NCI-H524 (cell line): ENCODE results near the gene NFATC2.
"Not testable (repeated sequence)": the region's sequence is repeated elsewhere in the genome, so short reads cannot be mapped to it uniquely, and the experiment has no call there.

Source experiments
- DNase-seq, 2 experiments: peaks; one replicate each; lab custom pipeline; 2025; lab: John Stamatoyannopoulos, UW

NFATC2 gene

DNA sequence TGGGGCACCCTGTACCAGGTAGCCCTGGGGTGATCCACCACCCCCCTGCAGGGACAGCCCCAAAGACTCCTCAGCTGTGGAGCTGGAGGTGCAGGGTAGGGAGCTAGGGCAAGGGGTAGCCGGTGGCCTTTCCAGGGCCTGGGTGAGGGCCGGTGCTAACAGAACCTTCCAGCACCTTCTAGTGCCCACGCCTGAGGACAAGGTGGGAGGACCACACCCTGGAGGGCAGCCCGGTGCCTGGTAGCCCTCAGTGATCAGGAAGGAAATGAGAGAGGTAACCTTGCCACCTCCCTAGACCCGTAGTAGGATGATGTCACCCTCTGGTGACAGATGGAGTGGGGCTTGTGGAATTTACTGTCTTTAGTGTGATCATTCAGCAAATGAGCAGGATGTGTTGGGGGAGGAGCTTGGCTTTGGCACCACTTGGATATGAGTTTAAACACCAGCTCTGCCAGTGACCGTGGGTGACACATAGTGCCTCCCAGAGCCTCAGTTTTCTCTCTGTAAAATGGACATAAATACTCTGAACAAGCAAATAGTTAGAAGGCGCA lies 187.7 kb downstream of the NFATC2 start:
- DNase-seq: peak; percentile 38 to 54

GRCh38 chr20:51354191-51354768 lies 188.2 kb downstream of the NFATC2 start:
- no peak for DNase-seq

DNA sequence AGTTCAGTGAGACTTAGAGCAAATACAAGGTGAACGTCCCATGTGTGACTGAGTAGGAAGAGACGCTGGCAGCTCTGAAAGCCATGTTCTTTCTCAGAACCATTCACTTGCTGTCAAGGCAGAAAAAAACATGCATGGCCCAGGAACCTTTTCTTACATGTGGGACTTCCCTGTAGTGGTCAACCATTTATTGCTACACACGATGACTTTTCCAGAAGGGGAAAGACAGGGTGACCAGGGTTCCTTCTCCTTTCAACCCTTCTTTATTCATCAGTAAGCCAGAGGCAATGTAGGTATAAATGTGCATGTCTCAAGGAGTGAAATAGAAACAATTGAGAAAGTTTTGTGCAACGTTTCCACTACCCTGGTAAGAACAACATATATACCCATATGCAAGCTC lies 189.0 kb downstream of the NFATC2 start:
- DNase-seq: no peak

DNA sequence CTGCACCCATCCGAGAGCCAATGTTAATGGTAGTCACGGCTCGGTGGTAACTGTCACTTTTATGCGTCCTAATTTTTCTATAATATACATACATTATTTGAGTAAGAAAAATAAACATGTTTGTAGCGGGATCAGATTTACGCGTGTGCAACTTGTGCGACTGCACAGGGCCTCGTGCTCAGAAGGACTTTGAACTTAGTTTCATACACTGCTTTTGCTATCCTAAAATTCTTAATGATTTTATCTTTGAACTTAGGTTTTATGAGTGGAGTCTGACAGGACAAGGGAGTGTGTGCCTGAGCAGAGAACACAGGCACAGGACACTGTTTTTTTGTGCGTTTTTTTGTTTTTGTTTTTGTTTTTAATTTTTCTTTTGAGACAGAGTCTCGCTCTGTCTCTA lies 189.7 kb downstream of the NFATC2 start:
- no peak for DNase-seq

GRCh38 chr20:51350941-51351631 lies 191.4 kb downstream of the NFATC2 start:
- DNase-seq: no peak

DNA sequence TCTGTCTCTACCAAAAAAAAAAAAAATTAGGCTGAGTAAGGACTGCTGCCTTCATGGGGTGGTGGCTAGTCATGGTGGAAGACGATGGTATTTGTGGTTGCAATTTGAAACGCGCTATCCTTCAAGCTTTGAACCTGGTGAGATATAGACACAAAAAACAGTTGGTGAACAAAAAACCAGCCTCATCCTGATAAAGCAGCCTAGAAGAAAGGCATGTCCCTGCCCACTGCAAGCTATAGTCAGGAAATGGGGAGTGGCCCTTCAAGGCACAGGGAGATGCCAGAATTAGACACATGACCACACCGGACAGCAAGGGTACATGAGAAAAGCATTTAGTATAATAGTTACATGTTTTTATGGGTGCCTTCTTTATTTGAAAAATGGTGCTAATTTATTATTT lies 193.6 kb downstream of the NFATC2 start:
- no peak for DNase-seq

DNA sequence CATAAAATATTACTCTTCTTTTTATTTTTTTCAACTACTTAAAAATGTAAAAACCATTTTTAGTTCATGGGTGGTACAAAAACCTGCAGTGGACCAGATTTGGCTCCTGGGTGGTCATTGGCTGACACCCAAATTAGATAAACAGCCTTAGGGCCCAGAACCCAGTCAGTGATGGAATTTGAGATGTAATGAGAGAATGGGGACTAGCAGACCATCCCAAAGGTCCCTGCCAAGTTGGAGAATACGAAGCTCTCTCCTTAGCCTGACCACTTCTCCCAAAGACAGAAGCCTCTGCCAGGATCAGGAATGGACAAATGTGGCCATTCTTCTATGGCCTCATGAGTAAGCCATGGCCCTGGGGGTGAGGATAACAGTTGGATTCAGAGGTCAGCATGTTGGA lies 194.7 kb downstream of the NFATC2 start:
- no peak for DNase-seq

DNA sequence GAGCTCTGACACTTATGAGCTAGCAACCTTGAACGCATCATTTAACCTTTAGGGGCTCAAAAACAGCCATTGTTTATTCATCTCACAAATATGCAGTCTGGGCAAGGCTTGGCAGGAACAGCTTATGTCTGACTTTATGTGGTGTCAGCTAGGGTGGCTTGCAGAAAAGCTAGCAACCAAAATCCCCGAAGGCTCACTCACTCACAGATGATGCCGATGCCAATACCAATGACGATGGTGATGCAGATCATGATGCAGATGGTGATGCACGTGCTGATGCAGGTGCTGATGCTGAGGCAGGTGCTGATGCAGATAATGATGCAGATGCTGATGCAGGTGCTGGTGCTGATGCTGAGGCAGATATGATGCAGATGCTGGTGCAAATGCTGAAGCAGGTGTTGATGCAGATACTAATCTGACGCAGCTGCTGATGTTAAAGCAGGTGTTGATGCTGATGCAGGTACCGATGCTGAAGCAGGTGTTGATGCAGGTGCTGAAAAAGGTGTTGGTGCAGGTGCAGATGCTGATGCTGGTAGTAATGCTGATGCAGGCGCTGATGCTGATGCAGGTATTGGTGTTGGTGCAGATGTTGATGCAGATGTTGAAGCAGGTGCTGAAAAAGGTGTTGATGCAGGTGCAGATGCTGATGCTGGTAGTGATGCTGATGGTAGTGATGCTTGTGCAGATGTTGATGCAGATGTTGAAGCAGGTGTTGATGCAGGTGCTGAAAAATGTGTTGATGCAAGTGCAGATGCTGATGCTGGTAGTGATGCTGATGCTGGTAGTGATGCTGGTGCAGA lies 195.6 kb downstream of the NFATC2 start:
- DNase-seq: no peak

DNA sequence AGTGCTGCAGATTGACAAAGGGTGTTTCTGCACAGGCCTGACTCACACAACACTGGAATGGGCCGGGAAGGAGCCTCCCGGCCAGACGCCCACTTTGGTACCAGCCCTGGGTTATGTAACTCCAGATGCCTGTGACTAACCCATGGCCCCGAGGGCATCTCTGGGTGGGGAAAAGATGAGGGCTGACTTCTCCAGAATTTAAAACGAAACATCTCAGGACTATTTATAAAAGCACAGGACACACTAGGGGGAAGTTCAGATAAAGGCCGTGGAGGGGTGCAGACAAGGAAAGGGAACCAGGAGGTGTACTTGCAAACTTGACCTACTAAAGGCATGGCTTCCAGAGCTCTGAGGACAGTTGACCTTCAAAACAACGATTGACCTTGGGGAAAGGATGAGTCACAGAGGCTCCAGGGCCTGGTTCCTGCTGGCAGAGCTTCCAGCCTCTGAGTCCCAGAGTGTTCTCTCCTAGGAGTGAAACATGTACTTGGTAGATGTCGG lies 196.9 kb downstream of the NFATC2 start:
- no peak for DNase-seq

- not testable (repeated sequence) for DNase-seq
These were observed 198.7 kb downstream of the NFATC2 start for GRCh38 chr20:51343802-51344201.

DNA sequence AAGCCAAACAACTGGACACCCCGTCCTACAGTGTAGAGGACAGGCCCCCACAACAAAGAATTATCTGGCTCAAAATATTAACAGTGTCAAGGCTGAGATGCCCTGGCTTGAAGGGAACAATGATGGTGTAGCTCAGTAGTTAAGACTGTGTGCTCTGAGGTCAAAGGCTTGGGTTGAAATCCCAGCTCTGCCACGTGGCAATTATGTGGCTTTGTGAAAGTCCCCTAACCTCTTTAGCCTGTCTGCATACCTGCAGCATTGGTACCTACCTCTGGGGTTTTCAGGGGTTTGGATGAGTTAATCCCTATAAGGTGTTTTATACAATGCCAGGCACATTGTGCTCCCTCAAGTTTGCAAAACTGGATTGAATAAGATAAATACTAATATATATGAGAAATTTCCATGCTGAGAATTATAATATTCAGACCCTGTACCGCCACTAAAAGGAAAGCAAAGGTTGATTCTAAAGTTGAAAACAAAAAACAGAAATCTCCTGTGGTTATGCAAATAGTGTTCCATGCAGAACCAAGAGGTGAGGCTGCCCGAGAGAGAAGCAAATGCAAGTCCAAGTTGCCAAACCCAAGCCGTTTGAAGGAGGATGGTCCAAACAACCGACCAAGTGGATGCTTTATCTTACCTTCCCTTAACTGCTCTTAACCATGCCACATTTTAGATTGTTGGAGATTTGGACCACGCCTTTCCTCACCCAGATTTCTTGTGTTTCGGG lies 199.8 kb downstream of the NFATC2 start:
- DNase-seq: no peak

- no peak for DNase-seq
These were observed 200.9 kb downstream of the NFATC2 start for GRCh38 chr20:51341581-51341980.

- no peak for DNase-seq
These were observed 202.1 kb downstream of the NFATC2 start for GRCh38 chr20:51340451-51340840.

GRCh38 chr20:51339721-51340450 lies 202.6 kb downstream of the NFATC2 start:
- DNase-seq: no peak

- DNase-seq: no peak
These were observed 203.7 kb downstream of the NFATC2 start for GRCh38 chr20:51338692-51339440.

GRCh38 chr20:51337126-51337805 lies 205.3 kb downstream of the NFATC2 start:
- DNase-seq: no peak
